ENCODE data around the gene INO80C.

The INO80C gene

GRCh38 chr18:35426786-35427185 lies 71.0 kb downstream of the INO80C start:
- Histone ChIP-seq H3K36me3 (ENCODE audit: control insufficient read depth in 2 of 2, insufficient read depth in 2 of 2, low read length in 2 of 2) (no peaks in the 10 kb centered on the region), H3K9ac (ENCODE audit: low read length in 2 of 2) (no peak overlapping the region), H3K4me1 (ENCODE audit: control insufficient read depth, insufficient read depth, low read length) (no peaks in the 10 kb centered on the region), H3K27me3 (ENCODE audit: control insufficient read depth in 1 of 2, insufficient read depth in 2 of 2, low read length in 2 of 2) (no peaks in the 10 kb centered on the region), H3K27ac (ENCODE audit: low read length) (no peak overlapping the region), H3K4me3 (ENCODE audit: low read length in 2 of 2) (no peak overlapping the region), H3K9me3 (ENCODE audit: control insufficient read depth in 2 of 2, low read length in 2 of 2) (no peaks in the 10 kb centered on the region)

- Histone ChIP-seq H3K36me3 (ENCODE audit: control insufficient read depth in 2 of 2, insufficient read depth in 2 of 2, low read length in 2 of 2) (no peaks in the 10 kb centered on the region), H3K9me3 (ENCODE audit: control insufficient read depth in 2 of 2, low read length in 2 of 2) (no peaks in the 10 kb centered on the region), H3K27ac (ENCODE audit: low read length) (no peak overlapping the region), H3K4me1 (ENCODE audit: control insufficient read depth, insufficient read depth, low read length) (no peaks in the 10 kb centered on the region), H3K9ac (ENCODE audit: low read length in 2 of 2) (no peak overlapping the region), H3K27me3 (ENCODE audit: control insufficient read depth in 1 of 2, insufficient read depth in 2 of 2, low read length in 2 of 2) (no peaks in the 10 kb centered on the region), H3K4me3 (ENCODE audit: low read length in 2 of 2) (no peak overlapping the region)
These were observed 73.4 kb downstream of the INO80C start for GRCh38 chr18:35424356-35424755.

GRCh38 chr18:35422237-35422636 lies 75.5 kb downstream of the INO80C start:
- Histone ChIP-seq H3K27me3 (ENCODE audit: control insufficient read depth in 1 of 2, insufficient read depth in 2 of 2, low read length in 2 of 2) (no peaks in the 10 kb centered on the region), H3K4me3 (ENCODE audit: low read length in 2 of 2) (no peak overlapping the region)

GRCh38 chr18:35418610-35419009 lies 79.2 kb downstream of the INO80C start:
- no peak overlapping the region for H3K27ac ChIP-seq (ENCODE audit: low read length)
- H3K27me3 ChIP-seq (ENCODE audit: control insufficient read depth in 1 of 2, insufficient read depth in 2 of 2, low read length in 2 of 2), result no peaks in the 10 kb centered on the region
- no peak overlapping the region for H3K9ac ChIP-seq (ENCODE audit: low read length in 2 of 2)

More at GRCh38 chr18:35422237-35422636, 75.5 kb downstream of the INO80C start:
- H3K36me3 ChIP-seq (ENCODE audit: control insufficient read depth in 2 of 2, insufficient read depth in 2 of 2, low read length in 2 of 2), result no peaks in the 10 kb centered on the region
- H3K9me3 ChIP-seq (ENCODE audit: control insufficient read depth in 2 of 2, low read length in 2 of 2), result peaks cover 0 to under 1% of the 10 kb centered on the region in 2 donors
- no peak overlapping the region for H3K9ac ChIP-seq (ENCODE audit: low read length in 2 of 2)
- no peaks in the 10 kb centered on the region for H3K4me1 ChIP-seq (ENCODE audit: control insufficient read depth, insufficient read depth, low read length)
- no peak overlapping the region for H3K27ac ChIP-seq (ENCODE audit: low read length)

More at GRCh38 chr18:35418610-35419009, 79.2 kb downstream of the INO80C start:
- Histone ChIP-seq H3K36me3 (ENCODE audit: control insufficient read depth in 2 of 2, insufficient read depth in 2 of 2, low read length in 2 of 2) (no peaks in the 10 kb centered on the region), H3K4me1 (ENCODE audit: control insufficient read depth, insufficient read depth, low read length) (no peaks in the 10 kb centered on the region), H3K9me3 (ENCODE audit: control insufficient read depth in 2 of 2, low read length in 2 of 2) (peaks cover 0 to 3% of the 10 kb centered on the region in 2 donors), H3K4me3 (ENCODE audit: low read length in 2 of 2) (no peak overlapping the region)

All from stomach smooth muscle (tissue), 2 donors.